Activated T-helper 1 cell treated with anti-CD3 and anti-CD28 coated beads, Interleukin-2, amount 50 U/mL, for 16 hours (primary cell): ENCODE results near the gene B4GALNT1.
"Not testable (repeated sequence)": the region's sequence is repeated elsewhere in the genome, so short reads cannot be mapped to it uniquely, and the experiment has no call there.

Experiments used
- DNase-seq, 2 donors: peaks; one replicate each; pipeline ENCODE4 v3.0.0-alpha.2; 2020; ENCODE audit warnings: low read depth in 1 of 2, low spot score in 1 of 2

B4GALNT1 gene

GRCh38 chr12:57609781-57610553, 23.0 kb downstream of the B4GALNT1 start:
- DNase-seq: no peak

- no peak for DNase-seq
These were observed 23.8 kb downstream of the B4GALNT1 start for GRCh38 chr12:57609101-57609780.

GRCh38 chr12:57607958-57608663, 24.9 kb downstream of the B4GALNT1 start:
- DNase-seq: no peak

GRCh38 chr12:57606821-57607220, 26.2 kb downstream of the B4GALNT1 start:
- no peak for DNase-seq

GRCh38 chr12:57606399-57606798, 26.6 kb downstream of the B4GALNT1 start:
- DNase-seq: no peak

- DNase-seq: no peak
These were observed 27.1 kb downstream of the B4GALNT1 start for GRCh38 chr12:57605811-57606311.

- no peak for DNase-seq
These were observed 27.8 kb downstream of the B4GALNT1 start for GRCh38 chr12:57604992-57605810.

GRCh38 chr12:57604454-57604991, 28.5 kb downstream of the B4GALNT1 start, which contains the start of gene DTX3:
Gene DTX3 (plus strand): TSS chr12:57604824. CDS start chr12:57606518, 1,694 bp downstream.
- DNase-seq: no peak

GRCh38 chr12:57603815-57604453, 29.1 kb downstream of the B4GALNT1 start:
- DNase-seq: no peak

- DNase-seq: no peak
These were observed 29.7 kb downstream of the B4GALNT1 start for GRCh38 chr12:57603324-57603723.

GRCh38 chr12:57602544-57602943, 30.5 kb downstream of the B4GALNT1 start:
- no peak for DNase-seq

- no peak for DNase-seq
These were observed 32.6 kb downstream of the B4GALNT1 start for GRCh38 chr12:57600395-57600794.

- no peak for DNase-seq
These were observed 39.8 kb downstream of the B4GALNT1 start for GRCh38 chr12:57593187-57593586.

- no peak for DNase-seq
These were observed 40.3 kb downstream of the B4GALNT1 start for GRCh38 chr12:57592551-57593165.

- no peak for DNase-seq
These were observed 41.1 kb downstream of the B4GALNT1 start for GRCh38 chr12:57591782-57592325.

GRCh38 chr12:57590864-57591781, 41.9 kb downstream of the B4GALNT1 start, which contains the start of gene PIP4K2C:
Gene PIP4K2C (plus strand): TSS chr12:57591192. CDS start chr12:57591290, 98 bp downstream.
- DNase-seq: peak; percentile 44 to 70

- no peak for DNase-seq
These were observed 42.5 kb downstream of the B4GALNT1 start for GRCh38 chr12:57590479-57590863.

- not testable (repeated sequence) for DNase-seq
These were observed 43.9 kb downstream of the B4GALNT1 start for GRCh38 chr12:57588951-57589610.
